ENCODE results near the gene PLA2G12A.

GRCh38 chr4:109662116-109662515 is 67.8 kb downstream of the PLA2G12A start:
- TF ChIP-seq CTCF (IDR thresholded peaks at IDR 0.05) = no peak
- no peak for TF ChIP-seq POLR2A (IDR thresholded peaks at IDR 0.05)
- no peak for TF ChIP-seq POLR2AphosphoS5 (IDR thresholded peaks at IDR 0.05)

All from gastroesophageal sphincter (tissue), 3 donors.